ENCODE measurements around the gene KRTAP2-2. TPM values are rescaled to one million over a fixed set of nuclear protein-coding genes. Genes with fewer than 3 reads are reported as not detected.

Gene KRTAP2-2
- total and polyA plus RNA-seq, 10 of the 15 experiments (the other 5 are each of a cell fraction or from before 2014, with no cell fraction given) = not detected

DNA sequence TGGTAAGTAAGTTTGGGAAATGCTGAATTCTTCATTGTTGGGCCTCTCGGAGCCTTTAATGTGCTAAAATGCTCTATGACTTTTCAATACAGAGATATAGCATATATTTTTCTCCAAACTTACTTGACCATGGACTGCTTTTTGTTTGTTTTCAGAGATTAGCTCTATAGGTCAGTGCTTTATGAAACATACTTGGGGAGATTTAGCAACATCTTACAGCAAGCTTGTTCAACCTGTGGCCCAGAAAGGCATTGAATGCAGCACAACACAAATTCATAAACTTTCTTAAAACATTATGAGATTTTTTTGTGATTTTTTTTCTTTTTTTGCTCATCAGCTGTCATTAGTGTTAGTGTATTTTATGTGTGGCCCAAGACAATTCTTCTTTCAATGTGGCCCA lies 45.1 kb downstream of the KRTAP2-2 start:
- no peak for FAIRE-seq
- Histone ChIP-seq H3K9ac (ENCODE audit: control insufficient read depth, insufficient read depth, low read length) (no peak overlapping the region), H2AFZ (ENCODE audit: control insufficient read depth, low read depth, low read length) (no peak overlapping the region), H3K4me1 (ENCODE audit: control insufficient read depth, insufficient read depth, low read length) (no peaks in the 10 kb centered on the region), H3K27ac (ENCODE audit: control insufficient read depth, insufficient read depth) (no peak overlapping the region), H3K9me3 (replicated peaks; ENCODE audit: control insufficient read depth, insufficient read depth, low read length) (no peaks in the 10 kb centered on the region), H4K20me1 (ENCODE audit: control insufficient read depth, insufficient read depth) (no peaks in the 10 kb centered on the region), H3K27me3 (replicated peaks in 1 of 2; ENCODE audit: control insufficient read depth in 2 of 2, insufficient read depth in 2 of 2, low read length in 1 of 2) (peaks cover 0 to 3% of the 10 kb centered on the region in 2 experiments; a peak in 2 of 4 replicates), H3K79me2 (ENCODE audit: control insufficient read depth, insufficient read depth, low read length) (no peaks in the 10 kb centered on the region), H3K4me3 (no peak overlapping the region), H3K36me3 (ENCODE audit: control insufficient read depth in 2 of 2, insufficient read depth in 2 of 2, low read length in 1 of 2) (no peaks in the 10 kb centered on the region), H3K4me2 (ENCODE audit: control insufficient read depth, insufficient read depth) (no peak overlapping the region)
- 0% methylated on average over 1 of the region's 1 CpG for WGBS (ENCODE audit: insufficient coverage, insufficient replicate concordance, low lambda C conversion rate, missing lambda C conversion rate)
- SMC1A ChIA-PET (ENCODE audit: uncharacterized antibody, unreplicated experiment) = no interaction called here
- intact Hi-C loops (cut with micrococcal nuclease; ENCODE audit: unreplicated experiment) = no loop called here
- in situ Hi-C loops (cut with MboI) = no loop called here
- POLR2A ChIA-PET = no interaction called here
- ATAC-seq = no peak
- CTCF ChIA-PET = interaction anchor here (0.8 kb wide), 1 partner anchor 45 kb away, joined by 3 read pairs; no protein-coding TSS in a partner anchor
- no TSS peak for BruUV-seq (replicated peaks)
- TF ChIP-seq EP300 (IDR thresholded peaks at IDR 0.05; ENCODE audit: borderline replicate concordance in 1 of 2, control insufficient read depth in 1 of 2, low read depth in 2 of 2, low read length in 2 of 2) (no peak), RAD51 (IDR thresholded peaks at IDR 0.05) (no peak), DPF2 (IDR thresholded peaks at IDR 0.05) (no peak), POU2F2 (IDR thresholded peaks at IDR 0.05; ENCODE audit: borderline replicate concordance, low read depth, low read length) (no peak), ATF3 (IDR thresholded peaks at IDR 0.05; ENCODE audit: borderline replicate concordance, extremely low read depth, low read depth, low read length) (no peak), ZNF592 (IDR thresholded peaks at IDR 0.05) (no peak)
- RAD21 ChIA-PET (ENCODE audit: unreplicated experiment) = no interaction called here
- no peak for DNase-seq (ENCODE audit: low read depth, low spot score)

All from GM12878 (cell line).